GDM1 (cell line): ENCODE data around the gene ESPNL.
"Not testable (repeated sequence)": the region's sequence is repeated elsewhere in the genome, so short reads cannot be mapped to it uniquely, and the experiment has no call there.

Source experiments
- DNase-seq: peaks from one replicate; lab custom pipeline; 2025; lab: John Stamatoyannopoulos, UW

ESPNL gene

DNA sequence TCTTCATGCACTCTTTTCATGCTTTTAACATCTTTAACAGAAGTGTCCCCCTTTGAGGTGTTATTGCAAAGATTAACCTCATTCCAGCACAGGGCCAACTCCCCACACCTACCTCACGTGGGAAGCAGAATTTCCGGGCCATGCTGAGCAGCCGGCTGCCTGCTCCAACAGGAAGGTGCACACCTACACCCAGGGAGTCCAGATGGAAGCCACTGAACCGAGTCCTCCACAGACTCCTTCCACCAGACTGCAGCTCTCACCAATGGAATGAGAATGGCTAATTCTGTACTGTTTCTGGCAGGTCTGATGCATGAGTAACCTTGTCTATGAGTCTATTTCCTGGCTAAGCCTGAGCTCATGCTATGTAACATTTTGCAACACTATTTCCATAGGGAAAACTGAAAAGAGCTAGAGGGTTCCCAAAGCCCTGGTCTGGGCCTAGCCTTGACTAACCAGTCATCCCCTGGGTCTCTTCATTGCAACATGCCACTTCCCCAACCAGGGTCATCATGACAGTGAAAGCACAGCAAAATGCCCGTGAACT lies 69.6 kb downstream of the ESPNL start:
- no peak for DNase-seq

- no peak for DNase-seq
Observed at GRCh38 chr2:238170386-238171071, 70.4 kb downstream of the ESPNL start.

- not testable (repeated sequence) for DNase-seq
Observed at GRCh38 chr2:238171072-238171431, 70.9 kb downstream of the ESPNL start.

GRCh38 chr2:238171575-238172187 lies 71.5 kb downstream of the ESPNL start:
- DNase-seq, result no peak

DNA sequence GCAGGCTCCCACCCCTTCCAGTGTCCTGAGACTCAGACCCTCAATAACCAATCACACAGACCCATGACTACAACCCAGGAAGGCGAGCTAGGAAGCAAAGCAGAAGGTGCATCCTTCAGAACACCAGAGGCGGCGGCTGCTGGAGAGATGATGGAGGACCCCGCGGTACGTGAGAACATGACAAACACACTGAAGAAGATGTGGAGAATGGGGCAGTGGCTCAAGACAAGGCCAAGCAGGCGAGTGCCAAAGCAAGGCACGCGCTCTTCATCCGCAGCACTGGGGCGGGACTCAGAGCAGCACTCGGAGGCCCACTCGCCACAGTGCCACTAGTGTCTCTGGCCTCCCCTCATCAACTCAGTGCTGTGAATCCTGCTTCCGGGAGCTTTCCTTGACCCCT lies 72.3 kb downstream of the ESPNL start:
- DNase-seq, result no peak

DNA sequence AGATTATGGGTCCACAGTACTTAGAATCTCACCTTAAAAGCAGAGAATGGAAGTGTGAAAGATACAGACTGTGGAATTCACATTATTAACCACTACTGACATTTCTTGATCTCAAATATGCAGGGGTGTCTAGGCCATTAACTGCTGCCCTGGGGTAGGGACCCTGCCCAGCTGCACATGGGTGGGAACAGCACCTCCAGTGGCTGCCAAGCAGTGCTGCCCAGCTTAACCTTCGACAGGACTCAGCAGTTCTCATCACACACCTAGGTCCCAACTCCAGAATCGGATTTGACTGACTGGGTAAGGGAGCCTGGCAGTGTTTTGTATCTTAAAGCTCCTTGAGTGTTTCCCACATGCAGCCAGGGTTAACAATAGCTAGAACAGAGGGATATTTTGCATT lies 73.6 kb downstream of the ESPNL start:
- DNase-seq, result no peak

GRCh38 chr2:238174291-238174690 lies 74.2 kb downstream of the ESPNL start:
- DNase-seq, result no peak

DNA sequence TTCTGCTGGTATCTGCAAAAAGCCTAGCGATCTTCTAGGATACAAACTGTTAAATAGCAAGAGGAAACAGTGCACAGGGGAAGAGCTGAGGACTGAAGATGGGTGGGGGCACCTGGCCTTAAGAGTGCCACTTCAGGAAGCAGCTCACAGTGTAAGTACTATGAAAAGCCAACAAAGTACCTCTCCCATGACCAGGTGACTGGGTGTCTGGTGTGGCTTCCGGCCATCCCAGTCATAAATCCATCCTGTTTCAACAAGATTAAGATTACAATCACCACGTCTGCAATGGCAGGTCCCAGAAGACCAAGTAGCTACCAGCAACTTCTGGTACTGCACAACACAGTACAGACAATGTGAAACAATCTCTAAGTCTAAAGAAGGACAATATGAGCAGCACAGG lies 74.6 kb downstream of the ESPNL start:
- DNase-seq, result no peak

DNA sequence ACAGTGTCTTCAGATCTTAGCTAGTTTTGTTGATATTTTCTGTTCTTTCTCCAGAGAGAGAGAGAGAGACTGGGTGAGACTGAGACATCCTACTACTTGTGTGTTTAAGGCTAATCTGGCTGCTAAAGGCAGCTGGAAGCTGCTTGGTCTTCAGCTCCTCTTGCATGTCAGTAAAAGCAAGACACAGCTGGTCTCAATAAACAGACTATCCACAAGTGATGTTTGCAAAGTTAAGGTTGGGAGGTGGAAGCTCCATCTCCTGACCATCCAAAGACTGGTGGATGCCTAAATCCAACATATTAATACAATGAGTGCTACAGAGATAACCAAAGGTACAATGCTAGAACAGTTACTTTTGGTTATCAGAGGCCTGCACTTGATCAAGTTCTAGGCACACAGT lies 76.5 kb downstream of the ESPNL start:
- DNase-seq, result no peak

GRCh38 chr2:238180554-238180953 lies 80.4 kb downstream of the ESPNL start:
- no peak for DNase-seq

DNA sequence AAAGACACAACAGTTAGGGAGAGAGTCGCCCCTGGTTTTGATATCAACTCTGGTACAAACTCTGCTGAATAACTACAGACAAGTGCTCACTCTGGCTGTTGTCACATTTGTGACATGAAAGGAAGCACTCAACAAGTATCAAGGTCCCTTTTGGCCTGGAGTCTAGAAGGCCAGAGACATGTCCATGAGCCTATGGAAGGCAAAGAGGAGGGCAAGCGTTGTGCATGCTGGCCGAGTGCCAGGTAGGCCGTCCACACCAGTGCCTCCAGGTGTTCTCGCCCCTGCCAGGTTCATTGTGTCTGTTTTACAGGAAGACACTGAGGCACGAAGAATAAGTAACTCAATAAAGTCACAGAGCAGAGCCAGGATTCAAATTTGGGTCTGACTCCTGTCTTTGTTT lies 82.2 kb downstream of the ESPNL start:
- DNase-seq, result no peak
